Mesothelial cell of epicardium (in vitro differentiated cells): Measurements from ENCODE around the gene CXCR6. TPM values are rescaled to one million over a fixed set of nuclear protein-coding genes. Genes with fewer than 3 reads are reported as not detected.

Source experiments
- DNase-seq, 2 experiments: peaks; one replicate each; pipeline ENCODE4 v3.0.0; 2021; ENCODE audit warnings: low spot score in 2 of 2; ENCODE audit not compliant: unreplicated experiment in 2 of 2
- H3K27ac Mint-ChIP-seq: 2 replicates; pipeline ENCODE4 v1.8.0; 2021; ENCODE audit warnings: mixed read lengths
- H3K27me3 Mint-ChIP-seq: 2 replicates; pipeline ENCODE4 v1.8.0; 2021; ENCODE audit warnings: low read depth, mixed read lengths
- H3K36me3 Mint-ChIP-seq: 2 replicates; pipeline ENCODE4 v1.8.0; 2021; ENCODE audit warnings: mixed read lengths
- H3K4me1 Mint-ChIP-seq: 2 replicates; pipeline ENCODE4 v1.8.0; 2021; ENCODE audit warnings: mixed read lengths
- H3K4me3 Mint-ChIP-seq: 2 replicates; pipeline ENCODE4 v1.8.0; 2021; ENCODE audit warnings: mild to moderate bottlenecking, moderate library complexity, mixed read lengths
- H3K9me3 Mint-ChIP-seq: 2 replicates; pipeline ENCODE4 v1.8.0; 2021; ENCODE audit warnings: mixed read lengths
- total RNA-seq: library from RNA; stranded (reverse); gene quantifications from 3 replicates; pipeline ENCODE4 v1.2.1, GENCODE V29; 2021
- TF ChIP-seq, protein P1 (sequence below): fragments of 200-600 bp; sonication (generic); IDR thresholded peaks from one replicate; pipeline ENCODE4 v1.5.0; 2021; ENCODE audit warnings: antibody characterized with exemption; ENCODE audit not compliant: unreplicated experiment

Gene CXCR6
- total RNA-seq, 1 donor from 2014 or later, result not detected

DNA sequence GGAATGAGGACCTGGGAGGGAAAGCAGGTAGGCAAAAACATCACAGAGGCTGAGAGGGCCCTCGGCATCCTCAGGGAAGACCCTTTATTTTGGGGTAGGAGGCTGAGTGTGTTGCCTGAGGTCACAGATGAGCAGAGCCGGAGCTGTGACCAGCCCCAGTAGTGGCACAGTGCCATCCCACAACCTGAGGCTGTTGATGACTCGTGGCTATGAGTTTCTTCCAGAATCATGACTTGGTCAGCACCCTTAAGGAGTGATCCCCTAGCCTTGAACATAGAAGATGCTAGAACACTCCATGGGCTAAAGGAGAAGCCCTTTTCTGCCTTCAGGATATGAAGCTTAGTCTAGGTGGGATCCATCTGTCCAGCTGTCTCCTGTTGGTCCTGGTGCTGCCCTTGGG lies 19.5 kb upstream of the CXCR6 start:
- H3K4me3 Mint-ChIP-seq, result no peak overlapping the region
- peaks cover 42% of the 10 kb centered on the region for H3K36me3 Mint-ChIP-seq
- no peaks in the 10 kb centered on the region for H3K27me3 Mint-ChIP-seq
- no peaks in the 10 kb centered on the region for H3K4me1 Mint-ChIP-seq
- TF ChIP-seq, protein P1, sequence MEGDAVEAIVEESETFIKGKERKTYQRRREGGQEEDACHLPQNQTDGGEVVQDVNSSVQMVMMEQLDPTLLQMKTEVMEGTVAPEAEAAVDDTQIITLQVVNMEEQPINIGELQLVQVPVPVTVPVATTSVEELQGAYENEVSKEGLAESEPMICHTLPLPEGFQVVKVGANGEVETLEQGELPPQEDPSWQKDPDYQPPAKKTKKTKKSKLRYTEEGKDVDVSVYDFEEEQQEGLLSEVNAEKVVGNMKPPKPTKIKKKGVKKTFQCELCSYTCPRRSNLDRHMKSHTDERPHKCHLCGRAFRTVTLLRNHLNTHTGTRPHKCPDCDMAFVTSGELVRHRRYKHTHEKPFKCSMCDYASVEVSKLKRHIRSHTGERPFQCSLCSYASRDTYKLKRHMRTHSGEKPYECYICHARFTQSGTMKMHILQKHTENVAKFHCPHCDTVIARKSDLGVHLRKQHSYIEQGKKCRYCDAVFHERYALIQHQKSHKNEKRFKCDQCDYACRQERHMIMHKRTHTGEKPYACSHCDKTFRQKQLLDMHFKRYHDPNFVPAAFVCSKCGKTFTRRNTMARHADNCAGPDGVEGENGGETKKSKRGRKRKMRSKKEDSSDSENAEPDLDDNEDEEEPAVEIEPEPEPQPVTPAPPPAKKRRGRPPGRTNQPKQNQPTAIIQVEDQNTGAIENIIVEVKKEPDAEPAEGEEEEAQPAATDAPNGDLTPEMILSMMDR, result no peak
- no peak overlapping the region for H3K27ac Mint-ChIP-seq
- no peak for DNase-seq
- H3K9me3 Mint-ChIP-seq, result no peaks in the 10 kb centered on the region

DNA sequence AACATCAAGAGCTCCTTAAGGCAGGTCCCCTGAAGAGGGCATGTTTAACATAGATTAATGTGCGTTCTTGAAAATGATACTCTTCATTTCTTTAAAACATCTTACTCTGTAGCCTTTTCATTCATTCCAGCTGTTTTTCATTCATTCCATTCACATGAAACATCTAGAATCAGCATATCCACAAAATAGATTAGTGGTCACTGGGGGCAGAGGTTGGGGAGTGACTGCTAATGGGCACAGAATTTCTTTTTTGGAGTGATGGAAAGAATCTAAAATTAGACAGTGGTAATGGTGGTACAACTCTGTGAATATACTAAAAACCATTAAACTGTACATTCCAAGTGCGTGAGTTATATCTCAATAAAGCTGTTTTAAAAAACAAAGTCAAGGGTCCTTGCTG lies 15.4 kb upstream of the CXCR6 start:
- TF ChIP-seq, protein P1, result no peak
- Mint-ChIP-seq H3K27ac (no peak overlapping the region), H3K36me3 (peaks cover 46% of the 10 kb centered on the region), H3K4me3 (no peak overlapping the region), H3K4me1 (no peaks in the 10 kb centered on the region), H3K27me3 (no peaks in the 10 kb centered on the region), H3K9me3 (no peaks in the 10 kb centered on the region)
- DNase-seq, result no peak

DNA sequence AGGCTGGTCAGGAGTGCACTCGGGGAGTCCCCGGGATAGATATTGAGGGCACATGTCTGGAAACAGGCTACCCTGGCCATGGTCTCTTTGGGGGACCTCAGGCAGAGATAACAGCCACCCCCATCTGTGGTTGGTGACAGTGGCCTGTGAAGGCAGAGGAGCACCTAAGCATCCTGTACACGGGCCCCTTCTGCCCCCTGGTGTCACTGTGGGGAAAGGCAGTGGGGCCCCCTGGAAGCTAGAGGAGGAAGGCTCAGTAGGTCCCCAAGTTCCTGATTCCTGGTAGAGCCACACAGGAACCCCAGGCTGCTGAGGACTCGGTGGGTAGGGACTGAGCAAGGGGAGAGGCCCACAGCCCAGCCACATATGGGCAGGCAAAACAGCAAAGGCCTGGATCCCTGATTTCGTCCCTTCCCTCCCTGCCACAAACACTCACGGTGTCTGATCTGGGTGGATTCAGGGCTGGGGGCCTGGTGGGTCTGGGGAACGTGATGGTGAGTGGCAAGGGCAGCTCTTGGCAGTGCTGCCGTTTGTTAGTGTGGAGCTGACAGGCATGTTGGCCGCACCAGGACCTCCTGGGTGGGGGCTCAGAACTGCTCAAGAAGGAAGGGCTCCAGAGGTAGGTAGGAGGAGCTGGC lies 14.1 kb upstream of the CXCR6 start:
- Mint-ChIP-seq H3K36me3 (peaks cover 42% of the 10 kb centered on the region), H3K9me3 (no peaks in the 10 kb centered on the region), H3K4me3 (no peak overlapping the region), H3K27ac (no peak overlapping the region), H3K27me3 (no peaks in the 10 kb centered on the region), H3K4me1 (no peaks in the 10 kb centered on the region)
- peak in 1 of 2 experiments; percentile 55 for DNase-seq
- TF ChIP-seq, protein P1, result peak; percentile 57

DNA sequence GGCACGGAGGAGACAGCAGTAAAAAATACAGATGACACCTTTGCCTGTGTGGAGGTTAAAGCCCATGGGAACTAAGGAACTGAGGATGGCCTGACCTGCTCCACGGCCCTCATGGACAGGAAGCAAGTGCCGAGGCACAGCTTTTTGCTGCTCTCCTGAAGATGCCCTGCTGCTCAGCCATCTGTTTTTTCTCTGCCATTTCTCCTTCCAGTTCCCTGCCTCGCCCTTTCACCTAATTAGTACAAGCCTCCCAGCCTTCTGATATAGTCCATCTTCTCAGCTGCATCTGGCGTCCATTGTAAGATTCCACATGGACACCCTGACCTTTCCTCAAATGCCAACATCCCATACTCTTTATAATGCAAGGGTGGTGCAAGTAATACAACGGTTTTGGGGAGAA lies 11.8 kb upstream of the CXCR6 start:
- H3K27me3 Mint-ChIP-seq, result no peaks in the 10 kb centered on the region
- H3K9me3 Mint-ChIP-seq, result peaks cover 7% of the 10 kb centered on the region
- DNase-seq, result no peak
- no peaks in the 10 kb centered on the region for H3K4me1 Mint-ChIP-seq
- no peak overlapping the region for H3K4me3 Mint-ChIP-seq
- peaks cover 48% of the 10 kb centered on the region for H3K36me3 Mint-ChIP-seq
- no peak overlapping the region for H3K27ac Mint-ChIP-seq
- TF ChIP-seq, protein P1, result no peak

DNA sequence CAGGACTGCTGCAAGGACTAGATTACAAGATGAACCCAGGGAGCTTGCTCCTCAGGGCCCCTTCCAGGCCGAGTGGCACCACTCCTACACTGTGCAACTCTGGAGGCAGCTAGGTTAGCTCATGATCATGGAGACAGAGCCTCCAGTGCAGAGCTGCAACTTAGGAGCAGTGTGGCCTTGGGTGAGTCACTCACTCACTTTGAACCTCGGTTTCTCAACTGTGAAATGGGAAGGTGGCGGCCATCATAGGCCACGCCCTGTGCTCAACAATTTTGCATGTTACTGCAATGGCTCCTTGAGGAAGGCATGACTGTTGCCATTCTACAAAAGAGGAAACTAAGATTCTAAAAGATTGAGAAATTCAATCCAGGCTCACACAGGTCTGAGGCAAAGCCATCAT lies 11.2 kb upstream of the CXCR6 start:
- DNase-seq, result no peak
- Mint-ChIP-seq H3K9me3 (peaks cover 7% of the 10 kb centered on the region), H3K36me3 (peaks cover 45% of the 10 kb centered on the region), H3K4me3 (no peak overlapping the region), H3K4me1 (no peaks in the 10 kb centered on the region), H3K27me3 (no peaks in the 10 kb centered on the region), H3K27ac (no peak overlapping the region)
- TF ChIP-seq, protein P1, result no peak

DNA sequence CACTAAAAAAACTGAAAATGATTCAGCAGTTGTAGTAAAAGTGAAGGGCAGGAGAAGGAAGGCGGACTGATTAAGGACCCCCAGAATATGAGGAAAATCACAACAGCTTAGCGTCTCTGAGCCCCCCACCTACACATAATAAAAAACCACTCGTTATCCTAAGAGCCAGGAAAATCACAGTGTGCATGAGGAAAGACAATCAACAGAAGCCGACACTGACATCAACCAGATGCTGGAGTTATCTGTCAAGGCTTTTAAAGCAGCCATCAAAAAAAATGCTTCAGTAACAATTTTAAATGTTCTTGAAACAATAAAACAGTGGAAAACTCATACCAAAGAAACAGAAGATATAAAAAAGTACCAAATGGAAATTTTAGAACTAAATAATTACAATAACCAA lies 9.7 kb upstream of the CXCR6 start:
- TF ChIP-seq, protein P1, result no peak
- DNase-seq, result no peak
- Mint-ChIP-seq H3K36me3 (peaks cover 35% of the 10 kb centered on the region), H3K9me3 (peaks cover 7% of the 10 kb centered on the region), H3K27ac (no peak overlapping the region), H3K4me1 (no peaks in the 10 kb centered on the region), H3K4me3 (no peak overlapping the region), H3K27me3 (no peaks in the 10 kb centered on the region)
